G401 (cell line): ENCODE data around the gene TSNAXIP1. TPM values are rescaled to one million over a fixed set of nuclear protein-coding genes. Genes with fewer than 3 reads are reported as not detected.

Experiments
- DNase-seq: peaks from one replicate; pipeline ENCODE4 v3.0.0-alpha.2; 2015; ENCODE audit warnings: low spot score
- in situ Hi-C: cut with HindIII; loops from 2 replicates; pipeline ENCODE4 v1.10.0; 2016; ENCODE audit warnings: low sequenced_read_pairs, mixed read lengths
- total RNA-seq: library from RNA; depleted of rRNA; stranded (reverse); fragments of >200 nt; shearing (Covaris generic); gene quantifications from 2 replicates; pipeline ENCODE4 v1.2.3, GENCODE V29; 2014; rRNA removed

Gene TSNAXIP1
- total RNA-seq = 0.49 and 0.95 TPM in 2 replicates

- DNase-seq = peak; percentile 100
- in situ Hi-C loops = no loop called here
These were observed at the start of gene TSNAXIP1, which contains the start of gene RANBP10 for GRCh38 chr16:67806428-67807147. Gene TSNAXIP1, plus strand, starts transcription at chr16:67806889. Its CDS starts 261 bp downstream, at chr16:67807150. Gene RANBP10, minus strand, starts transcription at chr16:67806560. Its CDS starts 24 bp downstream, at chr16:67806536.

- in situ Hi-C loops = no loop called here
- peak; percentile 90 for DNase-seq
These were observed 48.7 kb upstream of the TSNAXIP1 start for GRCh38 chr16:67758006-67758405.

- in situ Hi-C loops = no loop called here
- no peak for DNase-seq
These were observed 47.7 kb upstream of the TSNAXIP1 start for GRCh38 chr16:67758966-67759365.

- in situ Hi-C loops = no loop called here
These were observed 46.3 kb upstream of the TSNAXIP1 start for GRCh38 chr16:67760206-67760955.

GRCh38 chr16:67760956-67761230 lies 45.8 kb upstream of the TSNAXIP1 start:
- no peak for DNase-seq

More at GRCh38 chr16:67760206-67760955, 46.3 kb upstream of the TSNAXIP1 start:
- no peak for DNase-seq

GRCh38 chr16:67761924-67762323 lies 44.8 kb upstream of the TSNAXIP1 start:
- in situ Hi-C loops = no loop called here
- no peak for DNase-seq

More at GRCh38 chr16:67760956-67761230, 45.8 kb upstream of the TSNAXIP1 start:
- in situ Hi-C loops = no loop called here

- in situ Hi-C loops = no loop called here
- DNase-seq = no peak
These were observed 44.3 kb upstream of the TSNAXIP1 start for GRCh38 chr16:67762385-67762784.

GRCh38 chr16:67763066-67763465 lies 43.6 kb upstream of the TSNAXIP1 start:
- in situ Hi-C loops = no loop called here

GRCh38 chr16:67764158-67764667 lies 42.5 kb upstream of the TSNAXIP1 start:
- no peak for DNase-seq
- in situ Hi-C loops = no loop called here

More at GRCh38 chr16:67763066-67763465, 43.6 kb upstream of the TSNAXIP1 start:
- no peak for DNase-seq

- DNase-seq = no peak
- in situ Hi-C loops = no loop called here
These were observed 40.4 kb upstream of the TSNAXIP1 start for GRCh38 chr16:67766291-67766690.

GRCh38 chr16:67767953-67768352 lies 38.7 kb upstream of the TSNAXIP1 start:
- DNase-seq = no peak
- in situ Hi-C loops = no loop called here

GRCh38 chr16:67770346-67770991 lies 36.2 kb upstream of the TSNAXIP1 start:
- in situ Hi-C loops = no loop called here
- no peak for DNase-seq

GRCh38 chr16:67773099-67773498 lies 33.6 kb upstream of the TSNAXIP1 start:
- DNase-seq = peak; percentile 60
- in situ Hi-C loops = no loop called here

- DNase-seq = peak; percentile 69
- in situ Hi-C loops = no loop called here
These were observed 32.9 kb upstream of the TSNAXIP1 start for GRCh38 chr16:67773569-67774456.

- in situ Hi-C loops = no loop called here
- no peak for DNase-seq
These were observed 32.2 kb upstream of the TSNAXIP1 start for GRCh38 chr16:67774457-67774853.

GRCh38 chr16:67775273-67775672 lies 31.4 kb upstream of the TSNAXIP1 start:
- in situ Hi-C loops = no loop called here
- no peak for DNase-seq

GRCh38 chr16:67779256-67780014 lies 27.3 kb upstream of the TSNAXIP1 start:
- no peak for DNase-seq
- in situ Hi-C loops = no loop called here

- DNase-seq = no peak
- in situ Hi-C loops = no loop called here
These were observed 25.7 kb upstream of the TSNAXIP1 start for GRCh38 chr16:67780847-67781564.
